HG02678 (cell line): ENCODE measurements around the gene PPP2R2C.

Experiments
- ATAC-seq: cut with Tn5 transposase; IDR thresholded peaks from one replicate; pipeline ENCODE4 v1.9.1; 2021; ENCODE audit warnings: mild to moderate bottlenecking, moderate library complexity; ENCODE audit not compliant: unreplicated experiment

PPP2R2C gene

DNA sequence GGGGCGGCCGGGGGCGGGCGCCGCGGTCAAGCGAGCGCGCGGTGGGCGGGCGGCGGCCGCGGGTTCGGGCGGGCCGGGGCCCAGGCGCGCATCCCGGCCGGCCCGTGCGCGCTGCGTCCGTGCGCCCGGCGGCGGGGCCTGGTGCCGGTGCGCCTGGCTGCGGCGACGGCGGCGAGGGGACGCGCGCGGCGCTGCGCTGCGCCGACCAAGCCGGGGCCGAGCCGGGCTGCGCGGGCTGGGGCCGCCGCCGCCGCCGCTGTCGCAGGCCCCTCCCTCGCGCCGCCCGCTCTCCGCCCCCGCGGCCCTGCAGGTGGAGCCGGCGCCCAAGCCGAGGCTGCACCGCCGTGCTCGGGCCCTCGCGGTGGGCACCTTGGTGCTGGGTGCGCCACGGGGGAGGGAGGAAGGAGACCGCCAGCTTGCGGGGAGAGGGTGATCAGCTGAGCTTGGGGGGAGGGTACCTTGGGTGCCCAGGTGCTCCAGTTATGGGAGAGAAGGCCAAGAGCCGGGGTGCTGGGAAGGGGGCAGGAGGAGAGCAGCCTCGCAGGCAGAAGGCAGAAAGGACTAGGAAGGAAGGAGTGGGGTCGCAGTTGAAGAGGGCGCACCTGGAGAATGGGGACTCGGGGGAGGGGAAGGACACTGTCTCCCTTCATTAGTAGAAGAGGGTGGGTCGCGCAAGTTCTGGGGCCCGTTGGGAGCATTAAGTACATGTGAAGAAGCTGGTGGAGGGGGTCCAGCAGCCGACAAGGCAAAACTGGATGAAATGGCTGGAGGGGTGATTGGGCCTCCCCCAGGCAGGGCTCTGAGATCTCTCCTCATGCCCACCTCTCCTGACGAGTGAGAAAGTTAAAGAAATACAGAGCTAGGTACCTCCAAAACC, at the start of gene PPP2R2C:
TSS of gene PPP2R2C (minus strand) at position 228 of the 877 bp plus-strand sequence. CDS start 385 bp downstream, outside the sequence.
- no peak for ATAC-seq

DNA sequence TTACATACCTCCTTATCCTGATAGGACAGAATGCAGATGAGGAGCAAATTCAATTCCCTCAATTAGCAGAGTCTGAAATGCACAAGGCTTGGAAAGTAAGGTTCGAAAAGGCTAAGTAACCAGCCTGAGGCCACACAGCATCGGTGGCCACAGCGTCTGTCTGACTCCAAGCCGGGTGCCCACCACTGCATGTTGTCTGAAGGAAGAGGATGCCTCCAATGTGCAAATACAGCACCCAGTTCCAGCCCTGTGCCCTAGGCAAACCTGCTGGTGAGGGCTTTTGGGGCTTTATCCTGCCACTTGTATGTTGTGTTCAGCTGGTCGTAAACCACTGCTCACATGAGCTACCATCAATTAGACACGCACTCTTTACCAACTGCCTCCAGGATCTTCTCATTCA, 48.6 kb upstream of the PPP2R2C start:
- no peak for ATAC-seq

DNA sequence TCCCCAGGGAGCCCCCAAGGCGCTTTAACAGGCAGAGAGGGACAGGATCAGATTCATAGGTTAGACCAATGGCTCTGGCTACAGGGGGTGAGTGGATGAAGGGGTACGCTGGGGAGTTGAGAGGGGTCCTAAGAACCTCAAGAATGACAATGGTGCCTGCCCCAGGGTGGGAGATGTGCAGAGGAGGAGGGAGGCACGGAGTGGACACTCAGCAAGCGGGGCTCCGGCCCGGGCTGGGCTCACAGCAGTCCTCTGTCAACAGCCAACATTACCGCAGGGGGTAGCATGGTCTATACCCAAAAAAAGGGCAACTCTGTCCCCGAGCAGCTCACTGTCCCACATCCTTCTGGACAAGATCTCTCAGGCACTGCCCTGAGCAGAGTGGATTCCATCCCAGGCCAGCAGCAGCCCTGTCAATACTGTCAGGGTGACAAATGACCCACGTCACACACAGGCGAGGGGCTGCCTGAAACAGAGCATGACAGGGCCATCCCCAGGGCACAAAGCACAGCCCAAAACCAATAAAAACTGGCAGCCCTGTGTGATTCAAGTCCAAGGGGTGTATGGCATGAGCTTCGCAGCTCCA, 47.7 kb upstream of the PPP2R2C start:
- ATAC-seq: no peak

DNA sequence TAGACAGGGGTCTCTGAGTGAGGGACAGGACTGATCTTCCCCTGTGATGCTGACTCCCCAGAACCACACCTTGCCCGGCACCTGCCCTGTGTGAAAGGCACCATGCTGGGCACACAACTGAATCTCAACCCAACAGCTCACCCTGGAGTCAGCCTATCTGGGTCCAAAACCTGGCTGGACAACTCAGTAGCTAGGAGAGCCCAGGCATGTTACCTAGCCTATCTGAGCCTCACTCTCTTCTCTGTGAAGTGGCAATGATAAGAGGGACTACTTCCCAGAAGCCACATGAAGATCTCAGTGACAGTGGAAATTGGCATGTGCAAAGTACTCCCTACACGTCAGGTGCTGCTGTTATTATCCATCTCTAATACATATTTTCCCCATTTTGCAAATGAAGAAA, 44.8 kb upstream of the PPP2R2C start:
- no peak for ATAC-seq

DNA sequence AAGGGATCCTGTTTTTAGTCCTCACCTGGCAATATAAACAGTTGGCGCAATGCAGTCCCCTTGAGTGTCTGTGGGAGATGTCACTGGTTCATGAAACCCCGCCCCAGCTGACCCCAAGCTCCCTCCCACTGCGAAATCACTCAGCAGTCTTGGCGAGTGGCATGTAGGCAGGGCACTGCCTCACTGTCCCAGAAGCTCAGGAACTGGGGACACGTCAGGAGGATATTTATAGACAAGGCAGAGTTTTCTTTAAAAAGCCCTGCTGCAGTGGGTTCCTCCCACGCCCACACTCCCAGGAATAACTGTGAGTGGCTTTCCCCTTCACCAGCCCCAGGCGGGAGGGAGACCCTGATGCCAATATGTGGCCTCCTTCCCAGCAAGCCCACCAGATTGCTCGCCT, 44.3 kb upstream of the PPP2R2C start:
- ATAC-seq: no peak

DNA sequence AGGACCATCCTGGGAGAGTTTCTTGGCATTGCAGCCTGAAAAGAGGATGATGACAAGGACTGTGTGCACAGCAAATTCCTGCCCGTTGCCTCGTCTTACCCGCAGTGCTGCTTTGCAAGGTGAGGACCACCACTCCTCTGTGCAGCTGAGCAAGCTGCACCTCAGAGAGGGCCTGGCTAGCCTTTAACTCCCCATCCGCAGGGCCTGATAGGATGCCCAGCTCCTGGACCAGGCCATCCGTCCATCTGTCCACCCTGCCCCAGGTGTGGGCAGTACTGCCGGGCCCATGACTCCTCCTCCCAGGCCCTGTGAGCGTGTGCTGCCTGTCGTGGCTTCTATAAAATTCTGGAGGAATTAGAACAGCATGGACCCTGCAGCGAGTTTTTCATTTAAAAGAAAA, 43.9 kb upstream of the PPP2R2C start:
- no peak for ATAC-seq

DNA sequence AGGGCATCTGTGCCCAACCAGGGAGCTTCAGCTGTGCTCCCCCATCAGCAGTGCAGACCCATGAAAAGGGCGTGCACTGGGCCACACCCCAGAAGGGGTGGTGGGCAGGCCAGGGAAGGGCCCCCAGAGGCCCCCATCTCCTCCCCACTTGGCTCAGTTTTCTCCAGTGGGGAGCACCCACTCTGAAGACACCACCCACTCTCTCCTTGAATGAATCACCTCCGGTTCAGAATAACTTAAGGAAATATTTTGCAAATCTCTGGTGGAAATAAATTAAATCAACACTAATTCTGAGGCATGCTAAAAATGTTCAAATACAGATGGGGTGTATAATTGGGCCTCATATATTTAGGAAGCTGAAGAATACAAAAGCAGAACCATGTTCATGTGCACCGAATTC, 41.3 kb upstream of the PPP2R2C start:
- ATAC-seq: no peak

DNA sequence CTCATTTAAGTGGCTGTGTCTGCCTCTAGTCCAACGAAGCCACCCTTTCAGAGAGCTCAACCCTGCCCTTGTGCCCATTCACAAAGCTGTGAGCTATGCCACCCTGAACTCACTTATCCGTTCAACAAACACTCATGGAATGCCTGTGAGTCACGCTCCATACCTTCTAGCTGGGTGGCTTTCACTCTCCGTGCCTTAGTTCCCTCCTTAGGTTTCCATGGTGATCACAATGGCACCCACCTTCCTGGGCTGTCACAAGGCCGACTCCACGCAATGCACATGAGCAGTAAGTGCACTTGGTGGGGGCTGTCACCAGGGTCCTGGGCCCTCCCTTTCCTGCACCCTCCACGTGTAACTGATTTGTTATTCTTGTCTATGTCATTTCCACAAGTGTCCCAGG, 37.2 kb upstream of the PPP2R2C start:
- ATAC-seq: no peak

DNA sequence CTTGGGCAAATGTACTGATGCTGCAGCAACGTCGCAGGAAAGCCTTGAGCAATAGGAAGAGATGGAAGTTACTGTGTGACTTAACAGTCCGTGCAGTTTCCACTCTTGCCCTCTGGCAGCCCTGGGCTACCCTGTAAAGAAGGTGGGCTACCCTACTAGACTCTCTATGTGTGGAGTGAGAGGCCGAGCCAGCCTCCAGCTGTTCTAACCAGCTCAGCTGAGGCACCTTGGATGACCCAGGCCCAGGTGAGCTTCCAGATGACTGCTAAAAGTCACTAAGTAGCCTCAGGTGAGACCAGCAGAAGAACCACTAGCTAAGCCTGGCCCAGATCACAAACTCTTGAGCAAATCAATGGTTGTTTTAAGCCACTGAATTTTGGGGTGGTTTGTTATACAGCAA, 34.9 kb upstream of the PPP2R2C start:
- no peak for ATAC-seq

DNA sequence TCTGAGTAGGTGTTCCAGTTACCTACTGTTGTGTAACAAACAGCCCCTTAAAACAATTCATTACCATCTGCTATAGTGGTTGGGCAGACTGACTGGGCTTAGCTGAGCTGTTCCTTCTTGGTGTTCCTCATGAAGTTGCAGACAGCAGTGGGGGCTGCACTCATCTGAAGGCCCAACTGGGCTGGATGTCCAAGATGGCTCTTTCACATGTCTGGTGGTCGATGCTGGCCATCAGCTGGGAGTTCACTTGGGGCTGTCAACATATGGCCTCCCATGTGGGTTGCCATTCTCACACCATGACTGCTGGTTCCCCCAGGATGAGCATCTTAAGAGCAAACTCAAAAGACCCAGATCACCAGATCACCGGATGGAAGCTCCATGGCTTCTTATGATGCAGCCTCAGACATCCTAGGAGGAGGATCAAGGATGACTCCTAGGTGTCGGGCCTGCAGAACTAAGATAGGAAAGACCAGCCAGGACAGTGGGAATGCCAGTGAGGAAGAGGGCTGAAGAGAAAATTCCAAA, 34.3 kb upstream of the PPP2R2C start:
- ATAC-seq: no peak

DNA sequence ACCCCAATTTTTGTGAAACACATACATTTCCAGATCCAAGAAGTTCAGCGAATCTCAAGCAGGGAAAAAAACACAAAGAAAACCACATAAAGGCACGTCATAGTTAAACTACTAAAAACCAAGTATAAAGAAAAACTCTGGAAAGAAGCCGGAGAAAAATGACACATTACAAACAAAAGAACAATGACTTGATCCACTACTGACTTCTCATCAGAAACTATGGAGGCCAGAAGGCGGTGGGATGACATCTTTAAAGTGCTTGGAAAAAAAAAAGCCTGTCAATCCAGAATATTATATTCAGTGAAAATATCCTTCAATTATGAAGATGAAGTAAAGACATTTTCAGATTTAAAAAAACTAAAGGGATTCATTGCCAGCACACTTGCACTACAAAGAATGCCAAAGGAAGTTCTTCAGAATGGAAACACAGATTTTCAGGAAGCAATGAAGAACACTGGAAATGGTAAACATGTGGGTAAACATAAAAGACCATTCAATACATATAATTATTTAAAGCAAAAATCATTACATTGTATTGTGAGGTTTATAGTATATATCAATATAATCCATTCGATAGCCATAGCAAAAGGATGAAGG, 32.6 kb upstream of the PPP2R2C start:
- ATAC-seq: no peak

DNA sequence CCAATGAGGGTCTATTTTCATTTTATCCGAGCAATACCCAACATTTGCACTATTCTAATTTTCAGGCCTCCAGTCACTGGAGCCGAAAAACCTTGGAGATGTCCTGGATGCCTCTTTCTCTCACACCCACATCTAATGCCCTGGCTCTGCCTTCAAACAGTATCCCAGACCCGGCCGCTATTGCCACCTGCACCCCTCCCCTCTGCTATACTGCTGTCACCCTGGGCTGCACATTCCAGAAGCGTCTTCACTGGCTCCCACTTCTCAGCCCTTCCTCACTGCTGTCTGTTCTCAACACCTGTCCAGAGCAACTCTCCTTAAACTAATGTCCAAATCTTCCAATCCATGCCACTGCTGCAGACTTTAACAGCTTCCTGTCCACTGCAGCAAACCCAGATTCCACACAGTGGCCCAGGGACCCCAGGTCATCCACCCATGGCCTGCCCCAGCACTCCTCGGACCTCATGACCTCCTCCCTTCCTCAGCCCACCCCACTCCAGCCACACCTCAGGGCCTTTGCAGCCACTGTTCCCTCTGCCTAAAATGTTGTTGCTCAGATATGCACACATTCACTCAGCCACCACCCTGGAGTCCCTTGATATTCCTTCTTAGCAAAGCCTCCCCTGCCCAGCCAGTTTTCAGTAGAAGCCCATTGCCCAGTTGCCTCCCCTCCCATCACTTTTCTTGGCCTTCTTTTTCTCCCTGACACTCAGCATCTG, 30.5 kb upstream of the PPP2R2C start:
- no peak for ATAC-seq

DNA sequence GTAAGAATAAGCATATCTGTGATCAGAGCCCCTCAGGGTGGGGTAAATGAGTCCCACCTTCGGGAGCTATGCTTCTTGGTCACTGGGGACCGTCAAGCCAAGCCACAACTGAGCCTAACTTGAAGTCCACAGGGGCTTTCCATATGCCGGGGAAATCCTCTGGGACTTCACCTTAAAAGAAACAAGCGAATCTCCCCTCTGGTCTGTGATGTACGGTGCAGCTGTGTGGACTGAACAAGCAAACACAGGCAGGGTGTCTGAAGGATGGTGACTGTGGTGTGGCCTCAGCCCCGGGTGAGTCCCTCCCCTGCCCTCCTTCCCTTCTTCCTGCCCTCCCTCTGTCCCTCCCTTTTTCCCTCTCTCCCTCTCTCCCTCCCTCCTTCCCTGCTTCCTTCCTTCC, 29.7 kb upstream of the PPP2R2C start:
- no peak for ATAC-seq

DNA sequence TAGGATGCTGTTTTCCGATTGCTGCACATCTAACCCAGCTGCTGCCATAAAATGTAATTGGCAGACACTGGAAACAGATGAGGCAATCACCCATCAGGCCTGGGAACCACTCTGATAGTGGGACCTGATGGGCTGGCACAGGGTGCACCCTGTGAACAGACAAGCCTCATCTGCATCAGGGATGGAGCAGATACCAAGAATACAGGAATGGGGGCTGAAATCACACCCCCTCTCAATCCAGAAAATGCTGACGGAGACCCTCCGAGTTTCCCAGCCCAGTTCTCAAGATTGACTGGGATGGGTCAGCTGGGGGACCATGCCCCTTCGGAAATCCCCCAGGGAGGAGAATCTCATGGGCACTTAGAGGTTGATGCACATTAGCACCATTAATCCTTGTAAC, 28.8 kb upstream of the PPP2R2C start:
- no peak for ATAC-seq

DNA sequence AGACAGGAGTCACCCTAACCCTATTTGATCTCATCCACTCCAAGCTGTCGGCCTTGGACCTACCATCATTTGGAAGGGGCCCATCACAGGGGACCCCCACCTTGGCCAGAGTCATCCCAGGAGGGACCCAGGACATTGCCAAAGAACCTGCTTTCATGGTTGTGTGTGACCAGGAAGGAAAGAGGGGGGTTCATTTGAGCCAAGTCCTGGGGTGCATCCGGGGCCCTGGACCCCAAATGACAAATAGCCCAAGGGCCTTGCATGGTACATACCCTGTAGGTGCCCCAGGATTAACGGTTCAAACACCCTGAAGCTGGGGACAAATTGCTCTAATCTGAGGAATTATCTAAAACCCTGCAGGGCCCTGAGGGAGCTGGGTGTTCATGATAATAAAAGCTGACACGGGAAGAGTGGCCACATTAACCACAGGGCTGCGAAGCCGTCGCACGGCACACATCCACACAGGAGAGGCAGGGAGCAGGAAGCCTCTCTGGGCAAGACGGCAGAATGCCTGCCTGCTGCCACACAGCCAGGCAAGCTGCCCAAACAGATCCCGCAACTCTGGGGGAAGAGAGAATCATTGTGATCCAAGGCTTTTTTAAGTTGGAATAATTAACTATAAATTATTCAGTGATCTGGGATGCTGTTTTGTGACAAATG, 28.2 kb upstream of the PPP2R2C start:
- ATAC-seq: no peak

DNA sequence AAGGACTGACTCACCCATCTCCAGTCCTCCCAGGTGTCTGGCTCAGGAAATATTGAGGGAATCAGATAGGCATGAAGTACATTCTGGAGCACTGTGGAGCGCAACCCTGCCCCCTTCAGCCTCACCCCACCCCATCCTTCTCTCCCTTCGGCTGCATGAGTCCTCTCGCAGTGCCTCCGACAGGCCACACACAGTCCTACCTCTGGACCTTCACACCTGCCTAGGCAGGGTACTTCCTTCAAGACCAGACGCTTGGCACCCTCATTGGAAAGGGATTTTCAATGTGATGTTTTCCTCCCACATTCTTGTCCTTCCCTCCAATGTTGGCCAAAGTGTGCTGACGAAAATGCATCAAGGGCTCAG, 26.8 kb upstream of the PPP2R2C start:
- ATAC-seq: no peak

DNA sequence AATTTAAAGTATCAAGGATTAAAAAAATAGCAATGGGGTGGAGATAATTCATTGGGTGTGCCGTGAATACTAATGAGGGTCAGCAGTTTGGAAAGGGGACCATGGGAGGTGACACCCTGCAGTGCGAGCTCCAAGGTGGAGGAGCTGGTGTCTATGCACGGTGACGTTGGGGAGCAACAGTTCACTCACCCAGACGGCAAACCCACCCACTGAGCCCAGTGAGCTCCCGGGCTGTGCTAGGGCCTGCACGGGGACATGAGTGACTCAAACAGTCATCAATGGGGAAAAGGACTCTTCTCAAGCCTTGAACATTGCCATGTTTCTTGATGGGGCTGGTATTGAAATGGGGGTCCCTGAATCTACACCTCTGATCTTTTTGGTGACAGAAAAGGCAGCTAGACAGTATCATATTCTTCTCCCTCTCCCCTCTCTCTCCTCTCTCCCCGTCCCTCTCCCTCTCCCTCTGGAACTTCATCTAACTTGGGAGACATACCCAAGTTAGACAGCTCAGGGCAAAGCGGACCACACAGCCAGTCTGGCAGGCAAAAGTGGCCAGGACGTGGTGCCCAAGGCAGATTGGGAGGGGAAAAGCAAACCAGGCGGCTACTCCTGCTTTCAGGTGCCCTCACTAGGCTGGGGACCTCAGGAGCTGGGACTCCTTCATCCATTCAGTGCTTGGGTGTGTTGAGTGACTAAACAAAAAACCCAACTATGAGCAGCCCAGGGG, 26.3 kb upstream of the PPP2R2C start:
- ATAC-seq: no peak

DNA sequence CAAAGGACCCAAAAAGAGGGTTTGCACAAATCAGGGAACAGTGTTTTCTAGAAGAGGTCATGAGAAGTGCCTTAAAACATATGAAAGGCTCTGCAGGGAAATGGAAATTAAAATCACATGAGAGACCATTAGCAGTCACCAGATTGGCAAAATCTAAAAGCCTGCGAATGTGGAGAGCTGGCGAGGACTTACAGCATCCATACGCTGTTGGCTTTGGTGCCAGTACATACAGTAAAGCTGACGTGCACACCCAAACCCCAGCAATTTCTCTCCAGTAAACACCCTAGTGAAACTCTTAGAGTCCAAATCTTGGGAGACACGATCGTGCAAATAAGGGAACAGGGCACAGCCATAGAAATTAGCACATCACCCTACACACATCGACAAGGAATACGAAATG, 25.4 kb upstream of the PPP2R2C start:
- no peak for ATAC-seq

DNA sequence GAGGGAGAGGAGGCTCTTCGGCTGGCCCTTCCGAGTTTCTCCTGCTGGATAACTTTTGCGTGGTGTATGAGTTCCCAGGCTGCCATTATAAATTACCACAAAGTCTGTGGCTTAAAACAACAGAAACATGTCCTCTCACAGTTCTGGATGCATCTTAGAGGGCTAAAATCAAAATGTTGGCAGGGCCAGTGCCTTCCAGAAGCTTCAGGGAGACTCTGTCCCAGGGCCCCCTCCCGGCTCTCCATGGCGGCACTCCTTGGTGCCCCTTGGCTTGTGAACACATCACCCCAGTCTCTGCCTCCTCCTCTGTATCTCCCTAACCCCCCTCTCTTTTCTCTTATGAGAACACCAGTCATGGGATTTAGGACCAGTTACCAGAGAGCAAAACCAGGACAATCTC, 23.3 kb upstream of the PPP2R2C start:
- no peak for ATAC-seq

DNA sequence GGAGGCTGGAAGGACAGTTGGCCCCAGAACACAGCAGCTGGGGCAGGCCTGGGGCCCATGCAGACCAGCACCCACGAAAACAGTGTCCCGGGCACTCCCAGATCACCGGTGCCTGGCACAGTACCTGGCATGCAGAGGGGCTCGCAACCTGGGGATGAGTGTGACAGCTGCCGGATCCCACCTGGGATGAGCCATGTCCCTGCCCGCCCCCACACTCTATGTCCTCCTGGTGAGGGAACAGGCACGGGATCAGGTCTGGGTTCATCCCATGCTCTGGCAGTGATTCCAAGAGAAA, 22.8 kb upstream of the PPP2R2C start:
- ATAC-seq: no peak
